ENCODE results near the gene MICALL1.

Gene MICALL1

DNA sequence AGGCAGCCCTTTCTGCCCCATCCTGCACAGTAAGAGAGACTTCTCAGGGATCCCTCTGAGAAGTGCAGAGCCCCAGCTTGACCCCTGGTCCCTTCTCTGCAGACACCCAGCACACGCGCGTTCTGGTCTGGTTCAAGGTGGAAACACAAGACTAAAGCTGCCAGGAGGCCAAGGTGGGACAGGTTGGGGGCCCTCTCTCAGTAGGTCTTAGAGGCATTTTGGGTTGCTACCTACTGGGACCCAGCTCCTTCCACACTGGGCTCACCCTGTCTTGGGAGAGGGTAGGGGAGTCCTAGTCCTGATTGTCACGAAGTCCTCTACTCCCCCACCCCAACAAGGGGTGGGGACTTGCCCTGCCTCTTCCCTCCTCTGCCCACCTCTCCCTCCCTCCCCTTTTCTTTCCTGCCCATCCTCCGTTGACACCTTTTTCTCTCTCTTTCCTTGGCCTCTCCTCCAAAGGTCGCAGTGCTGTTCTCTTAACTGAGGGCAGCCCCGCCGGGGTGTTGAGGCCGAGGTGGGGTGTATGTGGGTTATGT lies 79.0 kb downstream of the MICALL1 start:
- DNase-seq: no peak

DNA sequence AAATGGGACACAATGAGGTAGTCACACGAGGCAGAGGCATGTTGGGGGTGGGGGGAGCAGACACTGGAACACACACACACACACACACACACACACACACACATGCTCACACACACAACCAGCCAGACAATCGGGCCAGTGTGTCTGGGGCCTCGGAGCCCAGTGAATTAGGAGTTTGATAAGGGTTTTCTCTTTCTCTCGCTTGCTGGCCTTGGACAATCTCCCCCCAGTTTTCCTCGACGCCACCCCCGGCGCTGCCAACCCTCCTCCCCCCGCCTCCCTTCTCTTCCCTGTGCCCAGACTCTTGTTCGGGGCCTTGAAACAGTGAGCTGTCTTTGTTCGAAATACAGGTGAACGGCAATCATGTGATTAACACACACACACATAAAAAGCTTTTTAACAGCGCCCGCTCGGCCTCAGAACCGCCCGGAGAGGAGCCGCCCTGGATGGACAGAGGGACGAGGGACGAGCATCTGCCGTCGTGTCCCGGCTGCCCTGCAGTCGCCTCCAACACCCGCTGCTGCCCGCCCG lies 79.7 kb downstream of the MICALL1 start:
- no peak for DNase-seq

DNA sequence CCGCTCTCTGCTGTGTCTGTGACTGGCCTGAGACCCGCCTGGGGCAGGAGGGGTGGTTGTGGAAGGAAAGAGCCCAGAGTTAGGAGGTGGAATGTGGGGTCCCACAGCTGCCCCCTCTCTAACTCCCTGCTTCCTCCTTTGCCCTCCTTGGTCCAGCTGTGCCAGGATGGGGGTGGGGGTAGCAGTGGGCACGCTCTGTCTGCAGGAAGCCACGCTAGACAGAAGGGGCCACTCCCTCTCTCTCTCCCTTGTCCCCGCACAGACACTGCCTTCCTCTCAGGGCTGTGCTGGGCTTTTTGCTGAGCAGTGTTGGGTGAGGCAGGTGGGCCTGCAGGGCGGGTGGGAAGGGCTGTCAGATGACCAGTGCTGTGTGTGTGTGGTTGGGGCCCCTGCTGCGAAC lies 80.3 kb downstream of the MICALL1 start:
- DNase-seq: no peak

DNA sequence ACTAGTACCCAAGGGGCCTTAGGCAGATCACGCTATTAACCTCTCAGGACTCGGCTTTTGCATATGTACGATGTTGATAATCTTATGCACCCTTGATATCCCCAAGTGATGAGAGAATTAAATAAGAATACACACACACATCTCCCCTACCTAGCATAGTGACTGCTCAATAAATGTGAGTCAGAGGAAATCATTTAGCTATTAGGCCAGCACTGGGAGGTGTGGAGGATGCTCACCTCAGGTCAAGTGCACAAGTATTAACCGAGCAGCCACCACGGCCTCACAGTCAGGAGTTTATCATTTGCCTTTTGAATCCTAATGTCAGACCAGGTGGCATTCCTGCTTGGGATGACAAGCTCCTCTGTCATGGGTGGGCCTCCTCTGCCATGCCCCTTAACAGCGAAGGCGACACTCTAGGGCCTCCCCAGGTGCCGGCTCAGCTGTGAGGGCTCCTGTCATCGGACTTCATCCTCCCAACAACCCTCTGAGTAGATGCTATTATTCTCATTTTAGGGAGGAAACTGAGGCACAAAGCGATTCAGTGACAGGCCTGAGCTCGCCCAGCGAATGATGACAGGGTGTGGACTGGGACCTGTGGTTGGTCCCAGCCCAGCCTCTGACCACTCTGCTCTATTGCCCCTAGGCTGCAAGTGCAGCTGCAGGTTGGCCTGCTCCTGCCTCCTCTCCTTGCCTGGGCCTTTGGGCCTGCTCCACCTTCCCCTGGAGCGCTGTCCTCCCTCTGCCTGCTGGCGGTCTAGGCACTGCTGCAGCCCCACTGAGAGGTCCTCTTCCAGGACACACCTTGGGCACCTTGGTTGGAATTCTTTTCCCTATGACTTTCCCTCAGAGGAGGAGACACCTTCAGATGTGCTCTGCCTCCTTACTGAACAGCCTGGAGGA lies 83.3 kb downstream of the MICALL1 start:
- DNase-seq: no peak

DNA sequence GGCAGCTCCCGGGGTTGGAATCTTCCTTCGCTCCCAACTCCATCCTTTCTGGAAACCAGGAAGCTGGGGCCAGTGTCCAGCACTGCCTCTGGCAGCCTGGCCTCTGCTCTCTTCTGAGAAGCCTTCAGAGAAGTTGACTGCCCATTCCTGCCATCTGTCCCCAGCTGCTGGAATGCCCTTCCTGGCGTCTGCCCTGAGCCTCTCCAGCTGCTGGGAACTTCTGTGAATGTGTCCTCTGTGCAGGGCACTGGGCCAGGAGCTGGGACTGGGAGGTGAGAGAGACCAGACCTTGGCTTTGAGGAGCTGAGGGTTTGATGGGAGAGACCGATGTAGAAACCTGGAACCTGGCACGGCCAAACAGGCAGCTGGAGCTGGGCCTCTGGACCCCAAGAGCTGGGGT lies 84.2 kb downstream of the MICALL1 start:
- DNase-seq: no peak

DNA sequence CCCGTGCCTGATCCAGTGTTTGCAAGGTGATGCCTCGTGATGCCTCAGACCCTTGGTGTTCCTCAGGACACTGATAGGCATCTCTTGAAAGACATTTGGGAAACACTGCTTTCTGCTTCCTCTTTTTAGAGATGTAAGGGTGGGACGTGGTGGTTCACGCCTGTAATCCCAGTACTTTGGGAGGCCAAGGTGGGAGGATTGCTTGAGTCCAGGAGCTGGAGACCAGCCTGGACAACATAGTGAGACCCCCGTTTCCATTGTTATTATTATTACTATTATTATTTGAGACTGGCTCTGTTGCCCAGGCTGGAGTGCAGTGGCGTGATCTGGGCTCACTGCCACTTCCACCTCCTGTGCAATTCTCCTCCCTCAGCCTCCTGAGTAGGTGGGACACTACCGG lies 84.8 kb downstream of the MICALL1 start:
- DNase-seq: no peak

DNA sequence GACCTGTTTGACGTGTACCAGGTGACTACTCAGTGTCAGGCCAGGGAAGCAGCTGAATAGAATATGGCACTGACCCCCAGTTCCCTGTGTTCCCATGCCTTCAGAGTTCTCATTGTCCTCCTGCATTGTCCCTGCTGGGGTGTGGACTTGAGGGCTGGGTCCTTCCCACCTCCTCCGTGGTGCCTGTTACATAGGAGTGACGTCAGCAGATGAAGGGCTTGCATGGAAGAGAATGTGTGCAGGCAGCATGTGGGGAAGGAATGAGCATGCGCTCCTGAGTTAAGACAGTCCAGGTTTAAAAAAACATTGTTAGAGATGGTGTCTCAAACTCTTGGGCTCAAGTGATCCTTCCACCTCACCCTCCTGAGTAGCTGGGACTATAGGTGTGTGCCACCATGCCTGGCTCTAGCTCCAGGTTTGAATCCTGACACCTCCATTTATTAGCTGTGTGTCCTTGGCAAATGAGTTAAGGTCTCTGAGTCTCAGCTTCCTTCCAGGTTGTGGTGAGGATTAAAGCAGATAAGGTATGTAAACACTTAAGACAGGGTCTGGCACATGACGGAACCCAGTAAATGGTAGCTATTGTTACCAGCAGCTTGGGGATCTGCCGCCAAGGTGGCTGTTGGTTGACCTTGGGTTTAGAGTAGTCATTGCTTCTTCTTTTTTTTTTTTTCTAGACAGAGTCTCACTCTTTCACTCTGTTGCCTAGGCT lies 85.8 kb downstream of the MICALL1 start:
- DNase-seq: no peak

Measured in NCI-H2081 treated with DMSO at 0.1 percent for 48 hours (cell line).